ENCODE measurements around the gene USH1C.

USH1C gene

GRCh38 chr11:17546240-17546639 is 2.0 kb upstream of the USH1C start:
- DNase-seq, result no peak

GRCh38 chr11:17543574-17544180 is 539 bp downstream of the USH1C start:
- DNase-seq, result no peak

GRCh38 chr11:17543041-17543440 is 1.2 kb downstream of the USH1C start:
- no peak for DNase-seq

- no peak for DNase-seq
Observed at GRCh38 chr11:17542249-17542648, 2.0 kb downstream of the USH1C start.

GRCh38 chr11:17541330-17541885 is 2.8 kb downstream of the USH1C start:
- DNase-seq, result no peak

- DNase-seq, result no peak
Observed at GRCh38 chr11:17540807-17541206, 3.4 kb downstream of the USH1C start.

GRCh38 chr11:17538731-17539130 is 5.5 kb downstream of the USH1C start:
- DNase-seq, result no peak

GRCh38 chr11:17538054-17538453 is 6.2 kb downstream of the USH1C start:
- DNase-seq, result no peak

GRCh38 chr11:17537261-17537660 is 7.0 kb downstream of the USH1C start:
- DNase-seq, result no peak

GRCh38 chr11:17535488-17535887 is 8.7 kb downstream of the USH1C start:
- DNase-seq, result no peak

- DNase-seq, result no peak
Observed at GRCh38 chr11:17533778-17534415, 10.3 kb downstream of the USH1C start.

GRCh38 chr11:17533341-17533740 is 10.9 kb downstream of the USH1C start:
- DNase-seq, result no peak

- DNase-seq, result no peak
Observed at GRCh38 chr11:17532784-17533183, 11.4 kb downstream of the USH1C start.

GRCh38 chr11:17531636-17532113 is 12.5 kb downstream of the USH1C start:
- no peak for DNase-seq

- DNase-seq, result no peak
Observed at GRCh38 chr11:17531071-17531600, 13.1 kb downstream of the USH1C start.

- no peak for DNase-seq
Observed at GRCh38 chr11:17529844-17530185, 14.4 kb downstream of the USH1C start.

GRCh38 chr11:17528906-17529843 is 15.0 kb downstream of the USH1C start:
- no peak for DNase-seq

- DNase-seq, result peak; percentile 15 to 34
Observed at GRCh38 chr11:17528181-17528691, 16.0 kb downstream of the USH1C start.

- no peak for DNase-seq
Observed at GRCh38 chr11:17527628-17527995, 16.6 kb downstream of the USH1C start.

- DNase-seq, result no peak
Observed at GRCh38 chr11:17526931-17527627, 17.1 kb downstream of the USH1C start.

- DNase-seq, result no peak
Observed at GRCh38 chr11:17526326-17526725, 17.9 kb downstream of the USH1C start.

GRCh38 chr11:17525570-17525969 is 18.6 kb downstream of the USH1C start:
- DNase-seq, result no peak

Data from CD4-positive, alpha-beta T cell treated with Interleukin-1 beta for 1 hour (primary cell).